ENCODE results near the gene THY1. TPM values are rescaled to one million over a fixed set of nuclear protein-coding genes. Genes with fewer than 3 reads are reported as not detected.

Gene THY1
- total RNA-seq, 6 donors from 2014 or later: 0.39 to 30.5 (median 2.7) TPM; not detected in 1

- WGBS, 2 donors: 73 to 76% methylated on average over 1 to 3 of the region's 3 CpGs
Observed at GRCh38 chr11:119469506-119469905, 46.5 kb upstream of the THY1 start.

GRCh38 chr11:119468511-119468910 is 45.5 kb upstream of the THY1 start:
- TF ChIP-seq POLR2AphosphoS5 (IDR thresholded peaks at IDR 0.05): no peak
- no peak for TF ChIP-seq CTCF (IDR thresholded peaks at IDR 0.05)
- TF ChIP-seq POLR2A (IDR thresholded peaks at IDR 0.05): no peak
- no peak for TF ChIP-seq EP300 (IDR thresholded peaks at IDR 0.05)
- no peaks in the 10 kb centered on the region for H3K4me1 ChIP-seq
- no peaks in the 10 kb centered on the region for H3K9me3 ChIP-seq
- H3K36me3 ChIP-seq: no peaks in the 10 kb centered on the region
- DNase-seq (no peak), ATAC-seq (ENCODE audit: low FRiP score in 2 of 2) (no peak)
- WGBS, 2 donors: 50 to 73% methylated on average over 2 of the region's 2 CpGs
- H3K4me3 ChIP-seq: no peak overlapping the region
- H3K27me3 ChIP-seq: no peaks in the 10 kb centered on the region
- H3K27ac ChIP-seq: no peak overlapping the region

More at GRCh38 chr11:119469506-119469905, 46.5 kb upstream of the THY1 start:
- Histone ChIP-seq H3K27me3 (no peaks in the 10 kb centered on the region), H3K9me3 (no peaks in the 10 kb centered on the region), H3K4me3 (no peak overlapping the region), H3K36me3 (no peaks in the 10 kb centered on the region), H3K4me1 (no peaks in the 10 kb centered on the region), H3K27ac (no peak overlapping the region)
- TF ChIP-seq POLR2A (IDR thresholded peaks at IDR 0.05): no peak
- TF ChIP-seq CTCF (IDR thresholded peaks at IDR 0.05): no peak
- no peak for TF ChIP-seq POLR2AphosphoS5 (IDR thresholded peaks at IDR 0.05)
- no peak for TF ChIP-seq EP300 (IDR thresholded peaks at IDR 0.05)
- ATAC-seq (ENCODE audit: low FRiP score in 2 of 2) (no peak), DNase-seq (no peak)

GRCh38 chr11:119461229-119461963 is 38.4 kb upstream of the THY1 start:
- no peaks in the 10 kb centered on the region for H3K9me3 ChIP-seq
- WGBS, 2 donors: 40 to 57% methylated on average over 4 of the region's 4 CpGs
- TF ChIP-seq POLR2A (IDR thresholded peaks at IDR 0.05): no peak
- no peak for TF ChIP-seq EP300 (IDR thresholded peaks at IDR 0.05)
- TF ChIP-seq CTCF (IDR thresholded peaks at IDR 0.05): no peak
- no peak for TF ChIP-seq POLR2AphosphoS5 (IDR thresholded peaks at IDR 0.05)
- ATAC-seq (ENCODE audit: low FRiP score in 2 of 2) (peak in 1 of 2 donors; percentile 44), DNase-seq (no peak)
- H3K4me3 ChIP-seq: no peak overlapping the region
- H3K27ac ChIP-seq: no peak overlapping the region
- no peaks in the 10 kb centered on the region for H3K27me3 ChIP-seq
- no peaks in the 10 kb centered on the region for H3K36me3 ChIP-seq
- H3K4me1 ChIP-seq: no peaks in the 10 kb centered on the region

GRCh38 chr11:119460582-119460981 is 37.6 kb upstream of the THY1 start:
- Histone ChIP-seq H3K4me3 (no peak overlapping the region), H3K36me3 (no peaks in the 10 kb centered on the region), H3K4me1 (no peaks in the 10 kb centered on the region), H3K9me3 (no peaks in the 10 kb centered on the region), H3K27me3 (no peaks in the 10 kb centered on the region), H3K27ac (no peak overlapping the region)
- WGBS, 2 donors: 38 to 57% methylated on average over 4 of the region's 4 CpGs
- TF ChIP-seq EP300 (IDR thresholded peaks at IDR 0.05) (no peak), POLR2AphosphoS5 (IDR thresholded peaks at IDR 0.05) (no peak), POLR2A (IDR thresholded peaks at IDR 0.05) (no peak), CTCF (IDR thresholded peaks at IDR 0.05) (no peak)
- DNase-seq (no peak), ATAC-seq (ENCODE audit: low FRiP score in 2 of 2) (peak; percentile 37 to 86)

- Histone ChIP-seq H3K27ac (no peak overlapping the region), H3K9me3 (no peaks in the 10 kb centered on the region)
Observed at GRCh38 chr11:119460097-119460496, 37.1 kb upstream of the THY1 start.

More at GRCh38 chr11:119460097-119460496, 37.1 kb upstream of the THY1 start:
- Histone ChIP-seq H3K36me3 (no peaks in the 10 kb centered on the region), H3K4me3 (no peak overlapping the region), H3K27me3 (no peaks in the 10 kb centered on the region), H3K4me1 (no peaks in the 10 kb centered on the region)
- TF ChIP-seq POLR2A (IDR thresholded peaks at IDR 0.05): no peak
- TF ChIP-seq EP300 (IDR thresholded peaks at IDR 0.05): no peak
- TF ChIP-seq POLR2AphosphoS5 (IDR thresholded peaks at IDR 0.05): no peak
- no peak for TF ChIP-seq CTCF (IDR thresholded peaks at IDR 0.05)
- ATAC-seq (ENCODE audit: low FRiP score in 2 of 2) (peak in 1 of 2 donors; percentile 14), DNase-seq (no peak)
- WGBS, 2 donors: 71 to 83% methylated on average over 10 to 11 of the region's 11 CpGs

Data from upper lobe of left lung (tissue), 6 donors.